WTC11 (cell line): ENCODE data around the gene ADORA1. TPM values are rescaled to one million over a fixed set of nuclear protein-coding genes. Genes with fewer than 3 reads are reported as not detected.

Source experiments
- ATAC-seq: fragments of 200-7000 bp; cut with Tn5 transposase; 2 replicates; pipeline ENCODE4 v1.10.0; 2021; ENCODE audit warnings: mild to moderate bottlenecking, moderate library complexity
- CTCF ChIA-PET: fragments of 300-600 bp; sonication (Branson Sonifier 250); formaldehyde crosslinking; loops from one replicate; lab custom pipeline; 2021; ENCODE audit warnings: antibody characterized with exemption; lab: Charles Lee
- POLR2A ChIA-PET: fragments of 350-600 bp; sonication (Branson Sonifier 250); formaldehyde crosslinking; loops from one replicate; lab custom pipeline; 2021; ENCODE audit warnings: antibody characterized with exemption; lab: Charles Lee
- DNase-seq: peaks from one replicate; pipeline ENCODE4 v3.0.0; 2021; ENCODE audit warnings: low spot score
- H3K27ac Mint-ChIP-seq: 2 replicates; pipeline ENCODE4 v1.8.0; 2021; ENCODE audit warnings: mixed read lengths
- H3K27me3 Mint-ChIP-seq: 2 replicates; pipeline ENCODE4 v1.8.0; 2021; ENCODE audit warnings: low read depth, mild to moderate bottlenecking, moderate library complexity, mixed read lengths
- H3K36me3 Mint-ChIP-seq: 2 replicates; pipeline ENCODE4 v1.8.0; 2021; ENCODE audit warnings: mixed read lengths
- H3K4me1 Mint-ChIP-seq: 2 replicates; pipeline ENCODE4 v1.8.0; 2022; ENCODE audit warnings: mixed read lengths
- H3K4me3 Mint-ChIP-seq: 2 replicates; pipeline ENCODE4 v1.8.0; 2021; ENCODE audit warnings: mild to moderate bottlenecking, moderate library complexity, mixed read lengths
- H3K9me3 Mint-ChIP-seq: 2 replicates; pipeline ENCODE4 v1.8.0; 2021; ENCODE audit warnings: mixed read lengths
- AFF4 ChIP-seq: sonication (generic); formaldehyde crosslinking; IDR thresholded peaks from 2 replicates; pipeline ENCODE4 v1.8.1; 2023; ENCODE audit warnings: mild to moderate bottlenecking, missing genetic modification reagents, borderline replicate concordance
- FOXK1 ChIP-seq: sonication (generic); formaldehyde crosslinking; IDR thresholded peaks from 2 replicates; pipeline ENCODE4 v1.8.0; 2022; ENCODE audit warnings: mild to moderate bottlenecking, moderate library complexity, missing genetic modification reagents
- GABPB1 ChIP-seq: sonication (generic); formaldehyde crosslinking; IDR thresholded peaks from 2 replicates; pipeline ENCODE4 v1.8.1; 2023; ENCODE audit warnings: mild to moderate bottlenecking, missing genetic modification reagents
- GRHL2 ChIP-seq: fragments of 250-450 bp; sonication (Bioruptor Pico); IDR thresholded peaks from 2 replicates; pipeline ENCODE4 v1.8.0; 2022; ENCODE audit warnings: mild to moderate bottlenecking, moderate library complexity; ENCODE audit not compliant: insufficient replicate concordance, severe bottlenecking
- MAX ChIP-seq: sonication (generic); formaldehyde crosslinking; IDR thresholded peaks from 2 replicates; pipeline ENCODE4 v1.8.0; 2022; ENCODE audit warnings: mild to moderate bottlenecking, missing genetic modification reagents
- MLX ChIP-seq: sonication (generic); formaldehyde crosslinking; IDR thresholded peaks from 2 replicates; pipeline ENCODE4 v1.8.1; 2023; ENCODE audit warnings: mild to moderate bottlenecking, missing genetic modification reagents, moderate library complexity
- NFYB ChIP-seq: sonication (generic); formaldehyde crosslinking; conservative IDR thresholded peaks from 2 replicates; pipeline ENCODE4 v1.8.0; 2022; ENCODE audit warnings: low read depth, missing genetic modification reagents
- USF1 ChIP-seq: sonication (generic); formaldehyde crosslinking; IDR thresholded peaks from 2 replicates; pipeline ENCODE4 v1.8.0; 2022; ENCODE audit warnings: mild to moderate bottlenecking, missing genetic modification reagents
- ZNF121 ChIP-seq: sonication (generic); formaldehyde crosslinking; IDR thresholded peaks from 2 replicates; pipeline ENCODE4 v1.8.0; 2023; ENCODE audit warnings: missing genetic modification reagents
- ZNF232 ChIP-seq: sonication (generic); formaldehyde crosslinking; IDR thresholded peaks from 2 replicates; pipeline ENCODE4 v1.8.0; 2022; ENCODE audit warnings: mild to moderate bottlenecking, missing genetic modification reagents
- ZNF317 ChIP-seq: sonication (generic); formaldehyde crosslinking; IDR thresholded peaks from 2 replicates; pipeline ENCODE4 v1.8.1; 2023; ENCODE audit warnings: low read depth, mild to moderate bottlenecking, moderate library complexity, missing genetic modification reagents, borderline replicate concordance
- ZNF396 ChIP-seq: fragments of 250-450 bp; sonication (Bioruptor Pico); IDR thresholded peaks from 2 replicates; pipeline ENCODE4 v1.8.0; 2021; ENCODE audit warnings: mild to moderate bottlenecking, moderate library complexity, borderline replicate concordance
- ZNF512 ChIP-seq: sonication (generic); formaldehyde crosslinking; IDR thresholded peaks from 2 replicates; pipeline ENCODE4 v1.8.1; 2022; ENCODE audit warnings: missing genetic modification reagents, borderline replicate concordance
- total RNA-seq: library from RNA; stranded (reverse); gene quantifications from 3 replicates; pipeline ENCODE4 v1.2.3, GENCODE V29; 2021

Gene ADORA1
- total RNA-seq, 1 experiment from 2014 or later = 1.8 TPM

- POLR2A ChIA-PET = no interaction called here
- H3K36me3 Mint-ChIP-seq = peaks cover 20% of the 10 kb centered on the region
- H3K9me3 Mint-ChIP-seq = peaks cover 29% of the 10 kb centered on the region
- TF ChIP-seq USF1 (CRISPR knock-in tag) (no peak), MAX (CRISPR knock-in tag) (no peak), GABPB1 (CRISPR knock-in tag) (no peak), FOXK1 (CRISPR knock-in tag) (no peak), NFYB (CRISPR knock-in tag) (no peak)
- TF ChIP-seq, all 79 proteins: peak for 0
- no peak for DNase-seq
- H3K4me3 Mint-ChIP-seq = no peak overlapping the region
- no peak for ATAC-seq
- peaks cover 4% of the 10 kb centered on the region; the same call in 1 of the 2 replicates for H3K27me3 Mint-ChIP-seq
- CTCF ChIA-PET = interaction anchor here (1.7 to 2.6 kb wide), 2 partner anchors 51 to 125 kb away, joined by 7 to 9 read pairs; no protein-coding TSS in a partner anchor
- H3K4me1 Mint-ChIP-seq = peaks cover 10% of the 10 kb centered on the region
- H3K27ac Mint-ChIP-seq = no peak overlapping the region
Observed at GRCh38 chr1:203091761-203092330, 35.7 kb upstream of the ADORA1 start.

GRCh38 chr1:203093754-203094410, 33.6 kb upstream of the ADORA1 start:
- CTCF ChIA-PET = interaction anchor here (0.6 kb wide), 1 partner anchor 8 kb away, joined by 5 read pairs; the partner anchor contains the start of gene MYOG
- TF ChIP-seq GRHL2 (no peak), ZNF121 (CRISPR knock-in tag) (no peak), AFF4 (CRISPR knock-in tag) (no peak), ZNF396 (CRISPR knock-in tag) (no peak), ZNF232 (CRISPR knock-in tag) (no peak), ZNF512 (CRISPR knock-in tag) (no peak)

GRCh38 chr1:203095061-203095690, 32.4 kb upstream of the ADORA1 start:
- Mint-ChIP-seq H3K27me3 (peaks cover 4% of the 10 kb centered on the region), H3K4me3 (no peak overlapping the region), H3K36me3 (peaks cover 20% of the 10 kb centered on the region), H3K9me3 (peaks cover 38% of the 10 kb centered on the region), H3K4me1 (peaks cover 6% of the 10 kb centered on the region), H3K27ac (no peak overlapping the region)
- DNase-seq (no peak), ATAC-seq (no peak)
- CTCF ChIA-PET = interaction anchor here (1.8 kb wide), 1 partner anchor 55 kb away, joined by 7 read pairs; no protein-coding TSS in a partner anchor
- TF ChIP-seq ZNF317 (CRISPR knock-in tag) (peak; percentile 91), MLX (no peak)
- TF ChIP-seq, all 79 proteins: peak for 1
- POLR2A ChIA-PET = no interaction called here

More at GRCh38 chr1:203093754-203094410, 33.6 kb upstream of the ADORA1 start:
- H3K4me3 Mint-ChIP-seq = no peak overlapping the region
- H3K27ac Mint-ChIP-seq = no peak overlapping the region
- DNase-seq (no peak), ATAC-seq (no peak)
- peaks cover 38% of the 10 kb centered on the region for H3K9me3 Mint-ChIP-seq
- H3K36me3 Mint-ChIP-seq = peaks cover 20% of the 10 kb centered on the region
- H3K27me3 Mint-ChIP-seq = peaks cover 4% of the 10 kb centered on the region
- peaks cover 6% of the 10 kb centered on the region for H3K4me1 Mint-ChIP-seq
- POLR2A ChIA-PET = no interaction called here
